Bronchial epithelial cell (primary cell): ENCODE data around the gene DYNLRB1. TPM values are rescaled to one million over a fixed set of nuclear protein-coding genes. Genes with fewer than 3 reads are reported as not detected.

Source experiments
- DNase-seq: peaks from one replicate; pipeline ENCODE4 v3.0.0-alpha.2; 2010; ENCODE audit warnings: low read depth
- FAIRE-seq: peaks from 2 replicates; lab custom pipeline; 2011; peaks lifted over from hg19 to GRCh38; lab: Jason Lieb, UNC
- H3K27me3 ChIP-seq: 2 replicates; pipeline ENCODE4 v1.5.1; 2011; ENCODE audit warnings: low read length; ENCODE audit not compliant: control insufficient read depth, insufficient read depth
- H3K36me3 ChIP-seq: 2 replicates; pipeline ENCODE4 v1.5.1; 2011; ENCODE audit warnings: low read length; ENCODE audit not compliant: control insufficient read depth, insufficient read depth
- H3K4me3 ChIP-seq: 2 replicates; pipeline ENCODE4 v1.5.1; 2011; ENCODE audit warnings: mild to moderate bottlenecking, low read depth, low read length, control low read depth
- total RNA-seq: library from RNA; depleted of rRNA; stranded (reverse); fragments of >200 nt; gene quantifications from 2 replicates; pipeline ENCODE4 v1.2.1, GENCODE V29; 2014
- TF ChIP-seq, protein P1 (sequence below): IDR thresholded peaks from 2 replicates; pipeline ENCODE4 v1.5.1; 2011; ENCODE audit warnings: mild to moderate bottlenecking, moderate library complexity, low read length, control low read depth, inconsistent platforms; ENCODE audit not compliant: insufficient read depth, severe bottlenecking

DYNLRB1 gene
- total RNA-seq, 1 donor from 2014 or later = 12.6 TPM

DNA sequence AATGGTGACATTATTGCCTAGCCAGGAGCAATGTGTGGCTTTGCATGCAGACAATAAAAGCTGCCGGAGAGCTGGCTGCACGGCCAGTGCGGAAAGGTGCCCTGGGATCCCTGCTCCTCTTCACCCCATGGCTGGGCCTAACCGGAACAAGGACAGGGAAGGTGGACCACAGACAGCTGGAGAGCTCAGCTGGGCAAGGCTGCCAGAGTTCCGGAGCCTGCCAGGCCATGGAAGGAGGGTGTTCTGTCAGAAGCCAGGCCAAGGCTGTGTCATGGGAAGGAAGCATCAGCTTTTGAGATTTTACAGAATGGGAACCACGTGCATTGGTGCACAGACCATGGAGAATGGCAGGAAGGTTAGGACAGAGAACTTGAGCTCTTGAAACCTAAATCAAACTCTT is 67.3 kb downstream of the DYNLRB1 start:
- TF ChIP-seq, protein P1, sequence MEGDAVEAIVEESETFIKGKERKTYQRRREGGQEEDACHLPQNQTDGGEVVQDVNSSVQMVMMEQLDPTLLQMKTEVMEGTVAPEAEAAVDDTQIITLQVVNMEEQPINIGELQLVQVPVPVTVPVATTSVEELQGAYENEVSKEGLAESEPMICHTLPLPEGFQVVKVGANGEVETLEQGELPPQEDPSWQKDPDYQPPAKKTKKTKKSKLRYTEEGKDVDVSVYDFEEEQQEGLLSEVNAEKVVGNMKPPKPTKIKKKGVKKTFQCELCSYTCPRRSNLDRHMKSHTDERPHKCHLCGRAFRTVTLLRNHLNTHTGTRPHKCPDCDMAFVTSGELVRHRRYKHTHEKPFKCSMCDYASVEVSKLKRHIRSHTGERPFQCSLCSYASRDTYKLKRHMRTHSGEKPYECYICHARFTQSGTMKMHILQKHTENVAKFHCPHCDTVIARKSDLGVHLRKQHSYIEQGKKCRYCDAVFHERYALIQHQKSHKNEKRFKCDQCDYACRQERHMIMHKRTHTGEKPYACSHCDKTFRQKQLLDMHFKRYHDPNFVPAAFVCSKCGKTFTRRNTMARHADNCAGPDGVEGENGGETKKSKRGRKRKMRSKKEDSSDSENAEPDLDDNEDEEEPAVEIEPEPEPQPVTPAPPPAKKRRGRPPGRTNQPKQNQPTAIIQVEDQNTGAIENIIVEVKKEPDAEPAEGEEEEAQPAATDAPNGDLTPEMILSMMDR = no peak
- H3K36me3 ChIP-seq = peaks cover 3% of the 10 kb centered on the region
- DNase-seq (no peak), FAIRE-seq (no peak)
- no peaks in the 10 kb centered on the region for H3K27me3 ChIP-seq
- no peak overlapping the region for H3K4me3 ChIP-seq

DNA sequence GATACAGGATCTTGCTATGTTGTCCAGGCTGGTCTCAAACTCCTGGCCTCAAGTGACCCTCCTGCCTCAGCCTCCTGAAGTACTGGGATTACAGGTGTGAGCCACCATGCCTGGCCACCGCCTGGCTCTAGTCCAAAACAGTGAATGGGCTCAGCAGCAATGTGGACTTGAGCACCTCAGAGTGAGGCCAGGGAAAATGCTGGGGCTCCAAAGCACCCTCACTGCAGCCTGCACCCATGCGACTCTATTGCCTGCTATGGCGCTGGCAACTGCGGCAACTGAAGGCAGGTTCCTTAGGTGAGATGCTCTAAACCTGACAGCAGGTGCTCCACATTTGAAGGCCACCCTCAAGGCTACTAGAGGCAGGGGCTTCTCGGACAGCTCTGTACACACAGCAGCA is 68.8 kb downstream of the DYNLRB1 start:
- no peak for FAIRE-seq
- peaks cover 3% of the 10 kb centered on the region for H3K36me3 ChIP-seq

DNA sequence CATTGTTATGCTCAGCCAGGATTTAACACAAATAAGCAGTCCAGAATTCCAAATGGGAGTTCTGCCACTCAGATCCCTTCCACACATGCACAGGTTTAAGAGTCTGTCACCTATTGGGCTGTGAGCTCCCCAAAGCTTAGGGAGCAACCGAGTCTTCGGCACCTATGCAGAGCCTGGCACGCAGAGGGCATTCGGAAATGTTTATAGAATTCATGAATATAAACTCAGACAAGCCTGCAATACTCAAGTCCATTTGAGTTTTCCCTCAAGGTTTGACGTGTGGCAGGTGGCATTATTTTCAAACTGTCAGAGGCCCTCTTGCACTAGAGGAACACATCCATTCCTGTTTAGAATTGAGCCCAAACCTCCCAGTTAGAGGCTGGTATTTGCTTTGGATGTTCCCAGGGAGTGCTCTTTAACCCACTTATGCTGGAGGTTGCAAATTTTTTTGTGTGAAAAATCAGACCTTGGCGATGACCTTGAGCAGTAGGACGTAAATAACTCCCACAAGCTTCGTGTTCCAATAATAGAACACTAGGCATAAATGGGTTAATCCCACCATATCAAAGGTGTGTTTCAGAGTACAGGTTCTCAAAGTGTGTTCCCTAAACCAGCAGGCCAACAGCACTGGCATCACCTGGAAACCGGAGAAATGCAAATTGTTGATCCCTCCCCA is 70.4 kb downstream of the DYNLRB1 start:
- DNase-seq = no peak
- Histone ChIP-seq H3K4me3 (no peak overlapping the region), H3K27me3 (no peaks in the 10 kb centered on the region), H3K36me3 (peaks cover 3% of the 10 kb centered on the region)
- no peak for FAIRE-seq
- TF ChIP-seq, protein P1 = no peak

More for the DNA sequence above, 68.8 kb downstream of the DYNLRB1 start:
- TF ChIP-seq, protein P1 = no peak
- H3K27me3 ChIP-seq = no peaks in the 10 kb centered on the region
- H3K4me3 ChIP-seq = no peak overlapping the region
- DNase-seq = no peak

Other genes with a start within 250 kb of the DYNLRB1 start
- gene AHCY, start 213.1 kb upstream of the DYNLRB1 start, total RNA-seq = 207 and 278 TPM in 2 replicates
- 83.7 and 93.2 TPM in 2 replicates for gene ITCH, start 153.1 kb upstream of the DYNLRB1 start, total RNA-seq
- gene MAP1LC3A, start 42.3 kb downstream of the DYNLRB1 start, total RNA-seq = 6.6 and 12.7 TPM in 2 replicates
- 5.5 TPM in 2 replicates for gene PIGU, start 160.7 kb downstream of the DYNLRB1 start, total RNA-seq
- gene TP53INP2, start 187.9 kb downstream of the DYNLRB1 start, total RNA-seq = 0.53 and 2.8 TPM in 2 replicates